ENCODE data around the gene PLA2G2E.

Gene PLA2G2E, protein sequence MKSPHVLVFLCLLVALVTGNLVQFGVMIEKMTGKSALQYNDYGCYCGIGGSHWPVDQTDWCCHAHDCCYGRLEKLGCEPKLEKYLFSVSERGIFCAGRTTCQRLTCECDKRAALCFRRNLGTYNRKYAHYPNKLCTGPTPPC

DNA sequence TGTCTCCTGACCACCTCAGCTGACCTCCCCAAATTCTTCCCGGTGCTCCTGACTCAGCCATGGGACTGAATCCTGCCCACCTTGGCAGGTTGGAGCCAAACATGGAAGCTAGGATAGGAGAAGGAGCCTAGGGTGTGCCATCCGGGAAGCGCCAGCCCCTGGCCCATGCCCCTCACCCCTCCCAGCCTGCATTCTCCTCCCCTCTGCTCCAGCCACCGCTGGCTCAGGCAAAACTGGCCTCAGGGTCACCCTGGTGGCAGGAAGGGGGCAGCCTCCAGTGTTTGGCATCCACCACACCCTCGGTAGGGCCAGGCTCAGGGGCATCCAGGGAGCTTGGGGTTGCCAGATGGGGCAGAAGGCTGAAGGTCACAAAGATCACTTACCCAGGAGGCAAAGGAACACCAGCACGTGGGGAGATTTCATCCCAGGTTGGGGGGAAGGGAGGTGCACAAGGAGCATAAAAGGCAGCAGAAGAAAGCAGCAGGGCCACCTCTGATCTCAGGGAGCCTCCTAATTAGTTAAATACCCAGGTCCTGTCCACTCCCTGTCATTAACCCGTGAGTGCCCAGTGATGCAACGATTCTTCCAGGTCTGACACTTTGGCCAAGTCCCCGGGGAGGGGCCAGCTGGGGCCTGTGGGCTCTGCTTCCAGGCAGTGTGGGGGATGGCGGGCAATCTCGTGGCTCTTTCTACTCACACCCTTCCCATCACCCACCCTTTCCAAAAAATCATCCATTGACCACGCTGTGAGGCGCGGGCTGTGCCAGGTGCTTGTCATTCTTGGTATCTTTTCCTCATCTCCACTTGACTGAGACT lies at the start of gene PLA2G2E:
Gene PLA2G2E (minus strand): TSS at position 481 of the 816 bp plus-strand sequence. CDS start 58 bp downstream, at position 423.
- in situ Hi-C loops (cut with MboI; ENCODE audit: low pct_unique_long_range_greater_than_20kb, low sequenced_read_pairs, unreplicated experiment) = loop anchor here (25.0 kb wide), 1 partner anchor 214 kb away; the partner anchor contains the start of gene PLA2G2F
- DNase-seq (ENCODE audit: low spot score) = no peak
- TF ChIP-seq, protein P1, sequence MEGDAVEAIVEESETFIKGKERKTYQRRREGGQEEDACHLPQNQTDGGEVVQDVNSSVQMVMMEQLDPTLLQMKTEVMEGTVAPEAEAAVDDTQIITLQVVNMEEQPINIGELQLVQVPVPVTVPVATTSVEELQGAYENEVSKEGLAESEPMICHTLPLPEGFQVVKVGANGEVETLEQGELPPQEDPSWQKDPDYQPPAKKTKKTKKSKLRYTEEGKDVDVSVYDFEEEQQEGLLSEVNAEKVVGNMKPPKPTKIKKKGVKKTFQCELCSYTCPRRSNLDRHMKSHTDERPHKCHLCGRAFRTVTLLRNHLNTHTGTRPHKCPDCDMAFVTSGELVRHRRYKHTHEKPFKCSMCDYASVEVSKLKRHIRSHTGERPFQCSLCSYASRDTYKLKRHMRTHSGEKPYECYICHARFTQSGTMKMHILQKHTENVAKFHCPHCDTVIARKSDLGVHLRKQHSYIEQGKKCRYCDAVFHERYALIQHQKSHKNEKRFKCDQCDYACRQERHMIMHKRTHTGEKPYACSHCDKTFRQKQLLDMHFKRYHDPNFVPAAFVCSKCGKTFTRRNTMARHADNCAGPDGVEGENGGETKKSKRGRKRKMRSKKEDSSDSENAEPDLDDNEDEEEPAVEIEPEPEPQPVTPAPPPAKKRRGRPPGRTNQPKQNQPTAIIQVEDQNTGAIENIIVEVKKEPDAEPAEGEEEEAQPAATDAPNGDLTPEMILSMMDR (IDR thresholded peaks at IDR 0.05; ENCODE audit: extremely low read depth, insufficient read depth, missing control alignments) = no peak

DNA sequence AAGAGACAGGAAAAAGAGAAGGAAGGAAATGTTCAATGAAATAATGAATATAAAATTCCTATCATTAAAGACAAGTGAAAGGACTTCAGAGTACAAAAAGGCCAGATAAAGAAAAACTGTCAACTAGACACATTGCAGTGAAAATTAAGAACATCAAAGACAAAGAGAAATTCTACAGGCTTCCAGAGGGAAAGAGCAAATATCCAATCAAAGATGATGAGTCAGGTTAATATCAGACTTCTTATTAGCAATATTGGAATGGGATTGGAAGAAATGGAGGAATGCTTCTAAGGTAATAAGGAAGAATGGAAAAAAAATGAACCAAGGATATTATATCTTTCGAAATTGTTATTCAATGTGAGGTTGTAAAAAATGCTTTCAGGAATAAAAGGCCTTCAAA lies 48.2 kb upstream of the PLA2G2E start:
- in situ Hi-C loops (cut with MboI; ENCODE audit: low pct_unique_long_range_greater_than_20kb, low sequenced_read_pairs, unreplicated experiment) = no loop called here

DNA sequence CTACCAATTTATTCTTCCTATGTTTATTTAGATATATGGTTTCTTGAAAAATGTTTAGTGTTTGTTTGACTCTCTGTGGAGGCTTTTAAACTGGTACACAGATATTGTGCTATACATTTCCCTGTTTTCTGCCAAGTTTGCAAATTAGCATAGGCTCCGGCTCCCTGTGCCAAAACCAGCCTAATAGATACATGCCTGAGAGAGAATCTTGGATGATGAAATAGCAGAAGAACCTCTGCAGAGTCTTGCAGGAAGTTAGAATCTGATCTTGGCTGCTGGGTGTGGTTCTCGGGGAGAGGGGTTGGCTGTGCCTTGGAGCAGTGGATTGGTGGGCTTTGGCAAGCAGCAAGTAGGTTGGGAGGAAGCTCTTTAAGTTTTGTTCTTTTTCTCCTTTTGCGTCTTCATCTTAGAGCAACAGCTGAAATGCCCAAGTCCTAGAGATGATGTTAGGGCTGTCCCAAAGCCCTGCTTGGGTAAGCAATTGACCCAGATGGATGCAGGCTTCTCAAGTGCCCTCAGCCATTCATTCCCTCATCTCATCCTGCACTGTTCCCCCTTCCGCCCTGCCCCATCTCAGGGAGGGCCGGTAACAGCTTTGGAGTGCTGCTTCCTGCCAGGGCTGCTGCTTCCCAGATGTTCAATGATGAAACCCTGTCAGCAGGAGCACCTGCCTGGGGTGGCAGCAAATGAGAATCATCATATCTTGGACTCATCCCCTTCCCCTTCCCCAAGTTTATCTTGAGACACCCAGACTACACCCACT lies 46.7 kb upstream of the PLA2G2E start:
- no peak for DNase-seq (ENCODE audit: low spot score)
- in situ Hi-C loops (cut with MboI; ENCODE audit: low pct_unique_long_range_greater_than_20kb, low sequenced_read_pairs, unreplicated experiment) = no loop called here
- TF ChIP-seq, protein P1 (IDR thresholded peaks at IDR 0.05; ENCODE audit: extremely low read depth, insufficient read depth, missing control alignments) = no peak

More for the DNA sequence above, 48.2 kb upstream of the PLA2G2E start:
- DNase-seq (ENCODE audit: low spot score) = no peak
- TF ChIP-seq, protein P1 (IDR thresholded peaks at IDR 0.05; ENCODE audit: extremely low read depth, insufficient read depth, missing control alignments) = no peak

DNA sequence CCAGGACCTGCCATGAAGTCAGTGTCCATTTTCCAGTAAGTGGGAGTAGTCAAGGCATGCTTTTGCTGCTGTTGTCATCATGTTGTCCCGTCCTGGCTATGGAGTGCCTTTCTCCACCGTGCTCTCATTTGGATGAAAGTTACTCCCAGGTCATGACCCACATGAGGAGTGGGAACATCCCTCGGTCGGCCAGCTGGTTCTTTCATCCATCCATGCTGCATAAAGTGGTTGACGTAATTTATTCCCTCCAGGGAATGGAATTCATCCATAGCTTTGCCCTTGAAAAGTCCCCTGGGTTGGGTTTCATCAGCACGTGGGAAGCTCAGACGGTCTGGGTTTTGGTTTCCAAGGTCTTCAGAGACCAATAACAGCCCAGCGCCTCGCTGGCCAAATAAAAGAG lies 44.4 kb upstream of the PLA2G2E start:
- DNase-seq (ENCODE audit: low spot score) = no peak
- TF ChIP-seq, protein P1 (IDR thresholded peaks at IDR 0.05; ENCODE audit: extremely low read depth, insufficient read depth, missing control alignments) = no peak
- in situ Hi-C loops (cut with MboI; ENCODE audit: low pct_unique_long_range_greater_than_20kb, low sequenced_read_pairs, unreplicated experiment) = no loop called here

DNA sequence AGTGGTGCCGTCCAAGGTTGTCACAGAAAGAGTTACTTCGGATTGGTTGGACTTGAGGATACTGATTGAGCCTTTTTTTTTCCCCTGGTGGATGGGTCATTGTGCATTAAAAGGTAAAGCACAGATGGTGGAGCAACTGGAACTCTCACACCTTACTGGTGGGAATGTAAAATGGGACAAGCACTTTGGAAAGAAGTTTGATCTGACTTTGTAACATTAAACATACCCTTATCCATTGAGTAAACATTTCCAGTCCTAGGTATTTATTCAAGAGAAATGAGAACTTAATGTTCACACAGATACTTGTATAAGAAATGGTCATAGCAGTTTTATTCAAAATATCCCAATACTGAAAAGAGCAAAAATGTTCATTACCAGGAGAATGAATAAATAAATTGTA lies 41.1 kb upstream of the PLA2G2E start:
- DNase-seq (ENCODE audit: low spot score) = no peak
- TF ChIP-seq, protein P1 (IDR thresholded peaks at IDR 0.05; ENCODE audit: extremely low read depth, insufficient read depth, missing control alignments) = no peak
- in situ Hi-C loops (cut with MboI; ENCODE audit: low pct_unique_long_range_greater_than_20kb, low sequenced_read_pairs, unreplicated experiment) = no loop called here

DNA sequence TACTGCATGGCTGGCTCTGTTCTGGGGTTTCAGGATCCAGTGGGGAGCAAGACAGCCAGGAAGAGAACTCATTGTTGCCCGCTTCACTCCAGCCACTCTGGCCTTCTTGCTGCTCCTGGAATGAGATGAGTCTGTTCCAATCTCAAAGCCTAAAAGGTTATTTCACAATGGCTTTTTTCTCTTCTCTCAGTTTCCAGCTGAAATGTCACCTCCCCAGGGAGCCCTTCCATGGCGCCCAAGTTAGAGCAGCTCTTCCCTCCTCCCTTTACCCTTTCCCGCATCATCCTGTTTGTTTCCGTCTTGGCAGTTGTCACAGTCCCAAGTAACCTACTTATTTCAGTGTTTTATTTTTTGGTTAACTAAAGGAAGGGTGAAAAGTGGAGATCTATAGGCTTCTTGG lies 40.2 kb upstream of the PLA2G2E start:
- in situ Hi-C loops (cut with MboI; ENCODE audit: low pct_unique_long_range_greater_than_20kb, low sequenced_read_pairs, unreplicated experiment) = no loop called here
- DNase-seq (ENCODE audit: low spot score) = no peak
- TF ChIP-seq, protein P1 (IDR thresholded peaks at IDR 0.05; ENCODE audit: extremely low read depth, insufficient read depth, missing control alignments) = no peak
